Natural killer cell (primary cell): ENCODE measurements around the gene KCNK16. TPM values are rescaled to one million over a fixed set of nuclear protein-coding genes. Genes with fewer than 3 reads are reported as not detected.
A peak's percentile ranks its signal among the peaks of the same experiment; 100 is the strongest.

Experiments
- ATAC-seq, 3 donors: fragments of 150-1000 bp in 2 of 3; fragments of 200-7000 bp in 1 of 3; cut with Tn5 transposase; 1 replicate in 1 of 3; 2 replicates in 2 of 3; pipeline ENCODE4 v1.10.0; 2021; ENCODE audit warnings: mild to moderate bottlenecking in 2 of 3, moderate library complexity in 2 of 3
- DNase-seq, 2 donors: peaks; one replicate each; pipeline versions ENCODE4 v3.0.0 to v3.0.0-alpha.2; 2013 to 2021; ENCODE audit warnings: mixed read lengths in 1 of 2
- H3K27ac ChIP-seq: one replicate; pipeline ENCODE4 v1.5.1; 2013; ENCODE audit warnings: mild to moderate bottlenecking, low read length
- H3K27me3 ChIP-seq: one replicate; pipeline ENCODE4 v1.6.1; 2013; ENCODE audit warnings: low read length; ENCODE audit not compliant: control insufficient read depth, insufficient read depth
- H3K36me3 ChIP-seq: one replicate; pipeline ENCODE4 v1.6.1; 2013; ENCODE audit warnings: low read length; ENCODE audit not compliant: control insufficient read depth, insufficient read depth
- H3K4me1 ChIP-seq: one replicate; pipeline ENCODE4 v1.6.1; 2013; ENCODE audit warnings: low read length; ENCODE audit not compliant: control insufficient read depth, insufficient read depth
- H3K4me3 ChIP-seq: one replicate; pipeline ENCODE4 v1.5.1; 2013; ENCODE audit warnings: low read length
- H3K9me3 ChIP-seq: one replicate; pipeline ENCODE4 v1.6.1; 2013; ENCODE audit warnings: low read length; ENCODE audit not compliant: control insufficient read depth, insufficient read depth
- H3K27ac Mint-ChIP-seq, 2 donors: one replicate each; pipeline ENCODE4 v1.8.0; 2022; ENCODE audit warnings: mild to moderate bottlenecking in 2 of 2, mixed read lengths in 2 of 2, moderate library complexity in 1 of 2
- H3K27me3 Mint-ChIP-seq, 2 donors: one replicate each; pipeline ENCODE4 v1.8.0; 2022; ENCODE audit warnings: low read depth in 2 of 2, mixed read lengths in 2 of 2
- H3K36me3 Mint-ChIP-seq: one replicate; pipeline ENCODE4 v1.8.0; 2022; ENCODE audit warnings: mixed read lengths
- H3K4me1 Mint-ChIP-seq, 2 donors: one replicate each; pipeline ENCODE4 v1.8.0; 2022; ENCODE audit warnings: mixed read lengths in 2 of 2
- H3K4me3 Mint-ChIP-seq: one replicate; pipeline ENCODE4 v1.8.0; 2022; ENCODE audit warnings: mild to moderate bottlenecking, moderate library complexity, mixed read lengths
- H3K9me3 Mint-ChIP-seq, 2 donors: one replicate each; pipeline ENCODE4 v1.8.0; 2022; ENCODE audit warnings: mixed read lengths in 2 of 2
- WGBS: methylation state at CpG from one replicate; pipeline ENCODE4 v1.1.7; 2013; ENCODE audit warnings: missing lambda C conversion rate; ENCODE audit not compliant: insufficient coverage; 5-methylcytosine and 5-hydroxymethylcytosine counted together
- intact Hi-C: fragments of 100-400 bp; cut with micrococcal nuclease; formaldehyde crosslinking; loops from one replicate; pipeline ENCODE4 v1.14.2; 2022
- total RNA-seq, 4 donors: library from RNA; stranded (reverse); fragments of 120-200 nt in 1 of 4; gene quantifications; one replicate each; pipeline versions ENCODE4 v1.2.3 to v1.2.4, GENCODE V29; 2013 to 2022
- TF ChIP-seq, protein P1 (sequence below): fragments of 200-600 bp; IDR thresholded peaks from one replicate; pipeline ENCODE4 v1.8.0; 2022; ENCODE audit warnings: antibody characterized with exemption

KCNK16 gene
- total RNA-seq, 3 donors from 2014 or later (not counting 1 experiment from before 2014, with no cell fraction given), result not detected

DNA sequence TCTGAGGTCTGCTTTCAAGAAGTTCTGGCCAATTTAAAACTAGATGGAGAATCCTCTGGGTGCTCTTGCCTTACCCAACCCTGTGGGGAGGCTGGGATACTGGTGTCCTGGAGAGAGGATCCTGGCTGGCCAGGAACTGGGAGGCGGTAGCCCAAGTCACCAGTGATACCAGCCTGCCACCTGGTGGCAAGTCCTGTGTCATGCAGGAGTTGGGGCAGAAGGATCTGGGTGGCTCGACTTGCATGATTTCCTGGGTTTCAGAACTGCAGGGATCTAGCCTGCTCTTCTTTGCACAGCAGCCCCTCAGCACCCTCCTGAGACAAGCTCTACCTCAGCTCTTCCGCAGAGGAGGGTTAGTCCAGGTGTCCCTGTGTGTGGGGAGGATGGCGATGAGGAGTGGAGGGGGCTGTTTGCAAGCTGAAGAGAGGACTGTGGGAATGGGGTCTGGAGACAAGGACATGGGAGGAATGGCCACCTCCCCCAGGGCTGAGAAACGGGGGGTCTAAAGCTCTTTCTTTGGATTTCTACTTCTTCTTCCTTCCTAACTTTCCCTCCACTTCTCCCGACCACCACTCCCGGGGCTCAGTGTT lies 12.5 kb downstream of the KCNK16 start:
- peak; percentile 60 to 84 (median 77) for ATAC-seq
- DNase-seq, result peak; percentile 44 to 72
- TF ChIP-seq, protein P1, sequence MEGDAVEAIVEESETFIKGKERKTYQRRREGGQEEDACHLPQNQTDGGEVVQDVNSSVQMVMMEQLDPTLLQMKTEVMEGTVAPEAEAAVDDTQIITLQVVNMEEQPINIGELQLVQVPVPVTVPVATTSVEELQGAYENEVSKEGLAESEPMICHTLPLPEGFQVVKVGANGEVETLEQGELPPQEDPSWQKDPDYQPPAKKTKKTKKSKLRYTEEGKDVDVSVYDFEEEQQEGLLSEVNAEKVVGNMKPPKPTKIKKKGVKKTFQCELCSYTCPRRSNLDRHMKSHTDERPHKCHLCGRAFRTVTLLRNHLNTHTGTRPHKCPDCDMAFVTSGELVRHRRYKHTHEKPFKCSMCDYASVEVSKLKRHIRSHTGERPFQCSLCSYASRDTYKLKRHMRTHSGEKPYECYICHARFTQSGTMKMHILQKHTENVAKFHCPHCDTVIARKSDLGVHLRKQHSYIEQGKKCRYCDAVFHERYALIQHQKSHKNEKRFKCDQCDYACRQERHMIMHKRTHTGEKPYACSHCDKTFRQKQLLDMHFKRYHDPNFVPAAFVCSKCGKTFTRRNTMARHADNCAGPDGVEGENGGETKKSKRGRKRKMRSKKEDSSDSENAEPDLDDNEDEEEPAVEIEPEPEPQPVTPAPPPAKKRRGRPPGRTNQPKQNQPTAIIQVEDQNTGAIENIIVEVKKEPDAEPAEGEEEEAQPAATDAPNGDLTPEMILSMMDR, result peak; percentile 79
- H3K4me3 Mint-ChIP-seq, result no peak overlapping the region
- H3K27ac Mint-ChIP-seq, result no peak overlapping the region
- no peaks in the 10 kb centered on the region for H3K36me3 Mint-ChIP-seq
- H3K9me3 Mint-ChIP-seq, result no peaks in the 10 kb centered on the region
- H3K36me3 ChIP-seq, result no peaks in the 10 kb centered on the region
- peaks cover 5 to 27% of the 10 kb centered on the region in 2 donors for H3K4me1 Mint-ChIP-seq
- H3K9me3 ChIP-seq, result no peaks in the 10 kb centered on the region
- peaks cover 15 to 38% of the 10 kb centered on the region in 2 donors for H3K27me3 Mint-ChIP-seq
- no peak overlapping the region for H3K27ac ChIP-seq
- peaks cover 25% of the 10 kb centered on the region for H3K4me1 ChIP-seq
- H3K27me3 ChIP-seq, result peaks cover 18% of the 10 kb centered on the region
- 66% methylated on average over 7 of the region's 7 CpGs for WGBS
- H3K4me3 ChIP-seq, result no peak overlapping the region
- intact Hi-C loops, result loop anchor here (1.0 kb wide), 1 partner anchor 144 kb away; no protein-coding TSS in a partner anchor

DNA sequence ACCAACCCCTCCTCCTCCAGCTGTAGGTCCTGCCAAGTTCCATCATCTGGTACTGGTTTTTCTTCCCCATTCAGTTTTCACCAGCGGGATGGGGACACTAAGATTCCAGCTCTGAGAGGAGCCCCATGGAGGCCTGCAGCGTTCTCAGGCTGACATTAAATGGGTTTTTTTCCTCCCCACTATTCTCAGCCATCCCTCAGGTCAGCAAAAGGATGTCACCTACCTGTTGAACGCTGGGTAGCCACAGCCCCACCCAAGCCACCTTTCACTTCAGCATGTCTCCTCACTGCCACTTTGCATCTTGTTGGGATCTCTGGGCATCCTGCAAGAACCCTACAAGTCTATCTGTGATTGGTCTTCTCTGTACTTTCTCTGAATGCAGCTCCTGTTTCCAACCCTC lies 15.0 kb downstream of the KCNK16 start:
- peaks cover 6% of the 10 kb centered on the region for H3K4me1 ChIP-seq
- WGBS, result 62% methylated on average over 3 of the region's 3 CpGs
- no peak overlapping the region for H3K4me3 Mint-ChIP-seq
- H3K27me3 Mint-ChIP-seq, result peaks cover 15 to 18% of the 10 kb centered on the region in 2 donors
- H3K27me3 ChIP-seq, result no peaks in the 10 kb centered on the region
- intact Hi-C loops, result no loop called here
- no peaks in the 10 kb centered on the region for H3K9me3 ChIP-seq
- H3K4me1 Mint-ChIP-seq, result peaks cover 5 to 19% of the 10 kb centered on the region in 2 donors
- no peak overlapping the region for H3K27ac Mint-ChIP-seq
- DNase-seq (no peak), ATAC-seq (no peak)
- no peaks in the 10 kb centered on the region for H3K36me3 ChIP-seq
- H3K27ac ChIP-seq, result no peak overlapping the region
- TF ChIP-seq, protein P1, result no peak
- no peaks in the 10 kb centered on the region for H3K9me3 Mint-ChIP-seq
- H3K4me3 ChIP-seq, result no peak overlapping the region
- H3K36me3 Mint-ChIP-seq, result no peaks in the 10 kb centered on the region

DNA sequence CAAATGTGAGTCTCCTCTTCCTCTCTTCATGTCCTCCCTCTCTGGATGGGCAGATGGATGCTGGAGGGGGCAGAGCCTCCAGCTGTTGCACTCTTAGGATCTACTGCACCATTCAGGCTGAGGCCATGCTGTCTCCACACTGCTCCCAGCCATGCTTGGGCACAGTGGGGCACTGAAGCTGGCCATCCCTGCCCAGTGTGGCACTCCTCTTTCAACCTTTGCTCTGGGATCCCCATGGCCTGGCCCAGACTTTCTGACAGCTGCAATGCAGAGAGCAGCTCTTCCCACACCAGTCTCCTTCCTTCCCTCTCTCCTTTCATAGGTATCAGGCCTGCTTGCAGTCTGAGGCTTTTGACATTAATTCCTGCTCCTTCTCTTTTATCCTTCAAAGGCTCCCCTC lies 17.6 kb downstream of the KCNK16 start:
- intact Hi-C loops, result no loop called here
- H3K4me1 Mint-ChIP-seq, result peaks cover 2 to 13% of the 10 kb centered on the region in 2 donors
- no peak overlapping the region for H3K4me3 Mint-ChIP-seq
- TF ChIP-seq, protein P1, result no peak
- H3K9me3 Mint-ChIP-seq, result no peaks in the 10 kb centered on the region
- H3K27me3 Mint-ChIP-seq, result peaks cover 0 to 6% of the 10 kb centered on the region in 2 donors
- ATAC-seq (no peak), DNase-seq (no peak)
- no peaks in the 10 kb centered on the region for H3K36me3 ChIP-seq
- H3K4me3 ChIP-seq, result no peak overlapping the region
- H3K27me3 ChIP-seq, result no peaks in the 10 kb centered on the region
- peaks cover 6% of the 10 kb centered on the region for H3K4me1 ChIP-seq
- H3K27ac ChIP-seq, result no peak overlapping the region
- no peaks in the 10 kb centered on the region for H3K9me3 ChIP-seq
- no peaks in the 10 kb centered on the region for H3K36me3 Mint-ChIP-seq
- H3K27ac Mint-ChIP-seq, result no peak overlapping the region
